SW 1271 (cell line): Measurements from ENCODE around the gene TBC1D2.
"Not testable (repeated sequence)": the region's sequence is repeated elsewhere in the genome, so short reads cannot be mapped to it uniquely, and the experiment has no call there.

Experiments used
- DNase-seq, 2 experiments: peaks; one replicate each; lab custom pipeline; 2025; lab: John Stamatoyannopoulos, UW

TBC1D2 gene

GRCh38 chr9:98272083-98272482, 16.6 kb upstream of the TBC1D2 start:
- no peak for DNase-seq

DNA sequence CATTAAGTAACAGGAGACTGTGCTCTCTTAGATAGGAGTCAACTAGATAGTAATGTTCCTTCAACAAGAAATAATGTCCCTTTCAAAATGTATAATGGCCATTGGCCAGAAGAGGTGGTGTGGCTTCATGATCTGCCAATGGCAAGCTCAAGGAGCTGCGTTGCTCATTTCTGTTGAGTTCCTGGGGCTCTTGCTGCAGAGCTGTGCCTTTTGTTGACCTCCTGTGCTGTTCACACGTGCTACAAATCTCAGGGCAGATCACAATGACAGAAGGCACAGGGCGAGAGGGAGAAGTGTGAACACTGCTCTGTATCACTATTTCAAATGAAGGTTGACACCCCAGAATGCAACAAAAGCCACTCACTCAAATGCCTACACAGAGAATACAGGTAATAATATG, 16.0 kb upstream of the TBC1D2 start:
- DNase-seq: no peak

DNA sequence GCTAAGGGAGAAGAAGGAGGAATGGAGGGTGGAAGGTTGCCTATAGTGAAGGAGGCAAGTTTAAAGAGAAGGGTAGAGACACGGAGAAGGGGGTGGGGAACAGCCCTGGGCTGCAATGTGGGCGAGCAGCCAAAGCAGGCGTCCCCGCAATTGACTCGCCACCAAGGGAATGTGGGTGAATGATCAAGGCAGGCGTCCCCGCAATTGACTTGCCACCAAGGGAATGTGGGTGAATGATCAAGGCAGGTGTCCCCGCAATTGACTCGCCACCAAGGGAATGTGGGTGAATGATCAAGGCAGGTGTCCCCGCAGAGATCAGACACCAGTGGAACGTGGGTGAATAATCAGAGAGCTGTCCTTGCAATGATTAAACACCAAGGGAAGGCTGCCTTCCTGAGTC, 14.8 kb upstream of the TBC1D2 start:
- DNase-seq: not testable (repeated sequence)

- DNase-seq: not testable (repeated sequence)
Measured at GRCh38 chr9:98269652-98270051, 14.2 kb upstream of the TBC1D2 start.

GRCh38 chr9:98267556-98267955, 12.1 kb upstream of the TBC1D2 start:
- not testable (repeated sequence) for DNase-seq

DNA sequence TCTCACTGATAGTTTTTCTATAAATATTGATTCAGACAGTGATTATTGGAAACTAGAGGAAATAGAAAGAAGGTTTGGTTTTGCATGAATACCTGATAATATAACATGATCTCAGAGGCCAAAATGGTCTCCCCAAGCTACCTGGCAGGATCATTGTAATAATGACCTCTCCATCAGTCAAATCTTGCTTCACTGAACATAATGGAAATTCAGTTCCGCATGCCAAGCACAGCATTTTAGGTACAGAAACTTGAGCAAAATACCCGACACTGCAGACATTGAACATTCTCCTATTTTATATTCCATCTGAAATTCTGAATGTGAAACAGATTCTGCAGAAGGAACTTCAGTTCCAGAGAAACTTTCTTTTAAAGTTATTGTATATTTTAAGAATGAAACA, 9.1 kb upstream of the TBC1D2 start:
- DNase-seq: no peak

DNA sequence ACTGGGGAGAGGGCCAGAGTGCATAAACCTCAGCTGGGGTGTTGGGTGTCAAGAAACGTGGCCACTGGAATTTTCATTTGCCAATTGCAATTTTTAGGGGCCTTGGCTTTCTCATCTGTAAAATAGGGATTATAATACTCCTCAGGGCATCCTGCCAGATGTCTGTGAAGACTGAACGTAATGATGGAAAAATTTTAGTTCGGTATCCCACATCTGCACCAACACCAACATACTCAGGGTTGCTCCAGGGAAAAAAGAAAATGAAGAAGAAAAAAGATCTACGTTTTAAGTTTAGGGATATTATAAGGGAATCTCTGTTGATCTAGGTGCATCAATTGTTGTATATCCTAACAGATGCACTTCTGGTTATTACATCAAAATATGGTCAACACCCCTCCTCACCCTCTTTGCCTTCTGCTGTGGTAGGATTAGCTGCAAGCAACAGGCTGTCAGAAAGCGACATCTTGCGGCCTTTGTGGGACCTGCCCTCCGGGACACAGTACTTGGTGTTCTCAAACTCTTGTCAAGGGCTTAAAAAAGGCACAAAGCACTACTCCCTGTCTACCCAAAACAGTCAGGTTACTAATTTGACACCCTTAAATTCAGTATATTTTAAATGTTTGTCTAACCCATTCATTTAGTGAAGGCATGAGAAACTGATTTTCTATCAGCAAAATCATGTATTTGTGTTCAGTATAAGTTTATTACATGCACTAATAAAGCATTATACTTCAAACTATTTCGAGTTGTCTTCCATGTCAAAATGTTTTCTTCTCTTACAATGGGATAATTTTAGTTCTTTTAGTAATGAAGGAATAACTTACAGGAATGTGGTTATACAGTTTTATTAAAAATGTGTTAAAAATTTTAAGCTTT, 8.3 kb upstream of the TBC1D2 start:
- DNase-seq: peak; percentile 48 to 85

- DNase-seq: no peak
Measured at GRCh38 chr9:98263080-98263479, 7.6 kb upstream of the TBC1D2 start.

GRCh38 chr9:98262056-98262455, 6.6 kb upstream of the TBC1D2 start:
- no peak for DNase-seq

- DNase-seq: no peak
Measured at GRCh38 chr9:98260635-98261034, 5.2 kb upstream of the TBC1D2 start.

GRCh38 chr9:98259791-98260190, 4.3 kb upstream of the TBC1D2 start:
- DNase-seq: no peak

DNA sequence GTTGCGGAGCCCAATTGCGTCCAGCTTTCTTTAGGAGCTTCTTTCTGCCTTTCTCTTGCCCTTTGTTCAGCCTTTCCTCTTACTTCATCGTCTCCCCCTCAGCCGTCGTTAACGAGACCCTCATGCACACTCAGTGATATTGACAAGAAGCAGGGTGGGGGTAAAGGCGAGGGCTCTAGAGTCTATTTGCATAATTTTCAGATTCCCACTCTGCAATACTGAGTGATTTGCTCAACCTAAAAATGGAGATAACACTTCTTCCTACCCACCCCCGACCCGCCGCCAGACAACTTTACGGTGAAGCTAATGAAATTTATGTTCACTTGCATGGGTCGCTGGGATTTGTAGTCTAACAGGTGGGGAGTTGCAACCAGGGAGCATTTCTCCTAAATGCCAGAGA, 1.3 kb upstream of the TBC1D2 start:
- no peak for DNase-seq

DNA sequence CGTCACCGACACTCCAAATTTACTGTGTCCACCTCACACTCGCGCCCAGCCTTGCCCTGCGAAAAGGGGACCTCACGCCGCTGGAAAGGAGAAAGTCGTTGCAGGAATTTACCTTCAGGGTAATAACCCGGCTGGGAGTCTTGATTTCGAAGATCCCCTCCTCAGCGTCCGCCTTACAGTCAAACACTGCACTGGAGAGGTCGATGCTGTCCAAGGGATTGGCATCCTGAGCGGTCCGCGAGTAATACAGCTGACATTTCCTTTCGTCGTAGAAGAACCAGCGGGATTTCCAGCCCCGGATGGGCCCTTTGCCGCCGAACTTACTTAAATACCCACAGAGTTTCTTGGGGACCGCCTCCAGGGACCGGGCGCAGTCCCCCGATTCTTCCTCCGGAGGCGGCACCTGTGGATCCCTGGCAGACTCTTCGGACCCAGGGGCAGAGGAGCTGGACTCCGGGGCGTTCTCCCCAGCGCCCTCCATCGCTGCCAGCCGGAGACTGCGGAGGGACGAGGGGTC, 330 bp downstream of the TBC1D2 start:
- DNase-seq: peak in 1 of 2 experiments; percentile 75

- no peak for DNase-seq
Measured at GRCh38 chr9:98254228-98255060, 1.0 kb downstream of the TBC1D2 start.

DNA sequence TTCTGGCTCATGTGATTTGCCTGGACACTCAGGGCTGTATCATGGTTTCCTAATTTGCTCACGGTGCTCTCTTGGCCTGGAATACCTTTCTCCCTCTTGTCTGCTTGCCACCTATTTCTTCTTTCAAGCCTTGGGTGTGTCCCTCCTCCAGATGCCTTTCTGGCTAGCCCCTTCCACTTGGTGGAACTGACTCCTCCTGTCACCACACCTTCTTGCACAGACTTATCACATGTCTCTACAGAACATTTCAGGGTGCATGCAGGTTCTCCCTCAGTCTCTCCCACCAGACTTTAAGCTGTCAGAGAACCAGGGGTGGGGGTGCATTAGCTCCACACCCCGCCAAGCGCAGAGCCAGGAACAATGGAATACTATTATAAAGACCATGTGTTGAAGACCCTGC, 1.9 kb downstream of the TBC1D2 start:
- no peak for DNase-seq

GRCh38 chr9:98251551-98251950, 3.9 kb downstream of the TBC1D2 start:
- peak; percentile 80 to 91 for DNase-seq

DNA sequence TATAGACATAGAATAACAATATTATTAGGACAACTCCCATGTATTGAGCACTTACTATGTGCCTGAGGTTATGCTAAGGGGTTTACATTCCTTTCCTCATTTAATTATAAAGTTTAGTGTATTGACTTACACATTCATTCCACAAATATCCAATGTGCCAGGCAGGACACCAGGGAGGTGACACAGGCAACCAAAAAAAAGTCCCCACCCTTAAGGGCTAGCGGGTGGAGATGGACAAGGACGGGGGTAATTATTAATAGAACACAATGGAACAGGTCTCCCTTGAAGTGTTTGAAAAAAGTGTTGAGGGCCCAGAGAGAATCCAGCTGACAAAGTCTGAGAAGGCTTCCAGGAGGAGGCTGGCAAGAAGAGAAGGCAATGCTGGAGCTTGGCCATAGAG, 5.7 kb downstream of the TBC1D2 start:
- DNase-seq: no peak

- no peak for DNase-seq
Measured at GRCh38 chr9:98248737-98249474, 6.5 kb downstream of the TBC1D2 start.

GRCh38 chr9:98247831-98248657, 7.4 kb downstream of the TBC1D2 start:
- DNase-seq: no peak

DNA sequence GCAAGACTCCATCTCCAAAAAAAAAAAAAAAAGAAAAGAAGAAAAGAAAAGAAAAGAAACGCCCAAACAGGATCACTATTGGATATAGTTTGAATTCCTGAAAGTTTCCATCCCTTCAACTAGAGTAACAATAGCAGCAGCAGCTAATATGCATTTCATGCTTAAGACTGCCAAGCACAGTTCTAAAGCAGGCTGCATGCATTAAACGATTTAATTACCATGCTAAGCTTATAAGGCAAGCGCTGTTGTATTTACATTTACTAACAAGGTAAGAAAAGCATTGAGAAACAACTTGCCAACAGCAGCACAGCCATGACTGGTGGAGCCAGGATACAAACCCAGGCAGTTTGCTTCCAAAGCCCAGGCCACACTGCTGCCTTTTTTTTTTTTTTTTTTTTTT, 13.0 kb downstream of the TBC1D2 start:
- no peak for DNase-seq
